ENCODE measurements around the gene DMXL1. TPM values are rescaled to one million over a fixed set of nuclear protein-coding genes. Genes with fewer than 3 reads are reported as not detected.

Gene DMXL1
- total RNA-seq, 1 donor from 2014 or later: 45.5 TPM

DNA sequence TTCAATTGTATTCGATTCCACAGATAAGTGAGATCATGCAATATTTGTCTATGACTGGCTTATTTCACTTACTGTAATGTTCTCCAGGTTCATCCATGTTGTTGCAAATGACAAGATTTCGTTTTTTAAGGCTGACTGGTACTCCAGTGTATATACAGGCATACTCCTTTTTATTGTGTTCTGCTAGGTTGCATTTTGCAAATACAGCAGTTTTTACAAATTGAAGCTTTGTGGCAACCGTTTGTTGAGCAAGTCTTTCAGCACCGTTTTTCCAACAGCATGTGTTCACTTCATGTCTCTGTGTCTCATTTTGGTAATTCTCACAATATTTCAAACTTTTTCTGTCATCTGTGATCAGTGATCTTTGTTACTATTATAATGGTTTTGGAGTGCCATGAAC is 82.7 kb downstream of the DMXL1 start:
- no peaks in the 10 kb centered on the region for H4K20me1 ChIP-seq (ENCODE audit: low read depth)
- H3K36me3 ChIP-seq: no peaks in the 10 kb centered on the region
- H3F3A ChIP-seq (ENCODE audit: low read depth): no peaks in the 10 kb centered on the region
- H3K4me1 ChIP-seq: no peaks in the 10 kb centered on the region
- Mint-ChIP-seq H3K27ac (no peak overlapping the region), H3K4me3 (no peak overlapping the region), H3K27me3 (ENCODE audit: insufficient read depth, low read depth) (no peaks in the 10 kb centered on the region), H3K4me1 (no peaks in the 10 kb centered on the region), H3K36me3 (peaks cover 35% of the 10 kb centered on the region), H3K9me3 (no peaks in the 10 kb centered on the region)
- no peak overlapping the region for H2AFZ ChIP-seq (replicated peaks)
- DNase-seq (ENCODE audit: low spot score): no peak
- TF ChIP-seq CTCF (IDR thresholded peaks at IDR 0.05): no peak
- no peak for TF ChIP-seq EZH2 (IDR thresholded peaks at IDR 0.05)
- TF ChIP-seq EZH2phosphoT487 (IDR thresholded peaks at IDR 0.05): no peak
- H3K4me3 ChIP-seq: no peak overlapping the region
- no peak overlapping the region for H3K9ac ChIP-seq
- H3K27me3 ChIP-seq: no peaks in the 10 kb centered on the region
- H3K27ac ChIP-seq: no peak overlapping the region
- no peak overlapping the region for H3K4me2 ChIP-seq
- H3K79me2 ChIP-seq (ENCODE audit: low read depth): no peaks in the 10 kb centered on the region
- no peaks in the 10 kb centered on the region for H3K9me3 ChIP-seq (ENCODE audit: low read depth)

GRCh38 chr5:119158144-119158543 is 87.3 kb downstream of the DMXL1 start:
- no peaks in the 10 kb centered on the region for H3K4me1 Mint-ChIP-seq
- no peak overlapping the region for H2AFZ ChIP-seq (replicated peaks)
- H3F3A ChIP-seq (ENCODE audit: low read depth): no peaks in the 10 kb centered on the region
- no peak overlapping the region for H3K27ac ChIP-seq
- DNase-seq (ENCODE audit: low spot score): no peak
- H3K27ac Mint-ChIP-seq: no peak overlapping the region
- H3K4me2 ChIP-seq: no peak overlapping the region
- no peaks in the 10 kb centered on the region for H4K20me1 ChIP-seq (ENCODE audit: low read depth)
- H3K9me3 ChIP-seq (ENCODE audit: low read depth): no peaks in the 10 kb centered on the region
- no peaks in the 10 kb centered on the region for H3K27me3 ChIP-seq
- no peak overlapping the region for H3K9ac ChIP-seq
- TF ChIP-seq EZH2 (IDR thresholded peaks at IDR 0.05): no peak
- TF ChIP-seq CTCF (IDR thresholded peaks at IDR 0.05): no peak
- TF ChIP-seq EZH2phosphoT487 (IDR thresholded peaks at IDR 0.05): no peak
- H3K27me3 Mint-ChIP-seq (ENCODE audit: insufficient read depth, low read depth): no peaks in the 10 kb centered on the region
- no peaks in the 10 kb centered on the region for H3K9me3 Mint-ChIP-seq
- peaks cover 19% of the 10 kb centered on the region for H3K36me3 Mint-ChIP-seq
- no peaks in the 10 kb centered on the region for H3K4me1 ChIP-seq
- H3K79me2 ChIP-seq (ENCODE audit: low read depth): no peaks in the 10 kb centered on the region
- H3K4me3 Mint-ChIP-seq: no peak overlapping the region
- no peak overlapping the region for H3K4me3 ChIP-seq
- H3K36me3 ChIP-seq: no peaks in the 10 kb centered on the region

GRCh38 chr5:119161430-119161829 is 90.5 kb downstream of the DMXL1 start:
- Mint-ChIP-seq H3K9me3 (no peaks in the 10 kb centered on the region), H3K36me3 (peaks cover 21% of the 10 kb centered on the region), H3K27me3 (ENCODE audit: insufficient read depth, low read depth) (no peaks in the 10 kb centered on the region), H3K4me1 (no peaks in the 10 kb centered on the region), H3K27ac (no peak overlapping the region), H3K4me3 (no peak overlapping the region)
- Histone ChIP-seq H3K36me3 (no peaks in the 10 kb centered on the region), H3F3A (ENCODE audit: low read depth) (no peaks in the 10 kb centered on the region), H3K9me3 (ENCODE audit: low read depth) (no peaks in the 10 kb centered on the region), H3K4me2 (no peak overlapping the region), H3K27me3 (no peaks in the 10 kb centered on the region), H2AFZ (replicated peaks) (no peak overlapping the region), H3K4me1 (no peaks in the 10 kb centered on the region), H3K9ac (no peak overlapping the region), H3K27ac (no peak overlapping the region), H4K20me1 (ENCODE audit: low read depth) (no peaks in the 10 kb centered on the region), H3K79me2 (ENCODE audit: low read depth) (no peaks in the 10 kb centered on the region), H3K4me3 (no peak overlapping the region)
- no peak for TF ChIP-seq CTCF (IDR thresholded peaks at IDR 0.05)
- TF ChIP-seq EZH2phosphoT487 (IDR thresholded peaks at IDR 0.05): no peak
- no peak for TF ChIP-seq EZH2 (IDR thresholded peaks at IDR 0.05)
- no peak for DNase-seq (ENCODE audit: low spot score)
